ENCODE results near the gene GNG7.
"Not testable (repeated sequence)": the region's sequence is repeated elsewhere in the genome, so short reads cannot be mapped to it uniquely, and the experiment has no call there.

Gene GNG7

GRCh38 chr19:2600914-2601870, 101.3 kb downstream of the GNG7 start:
- no peak for DNase-seq (ENCODE audit: low read depth)

- DNase-seq (ENCODE audit: low read depth): no peak
Observed at GRCh38 chr19:2594319-2594718, 108.2 kb downstream of the GNG7 start.

- DNase-seq (ENCODE audit: low read depth): no peak
Observed at GRCh38 chr19:2592824-2593223, 109.7 kb downstream of the GNG7 start.

- no peak for DNase-seq (ENCODE audit: low read depth)
Observed at GRCh38 chr19:2591537-2592291, 110.8 kb downstream of the GNG7 start.

GRCh38 chr19:2590630-2591399, 111.7 kb downstream of the GNG7 start:
- DNase-seq (ENCODE audit: low read depth): no peak

- DNase-seq (ENCODE audit: low read depth): no peak
Observed at GRCh38 chr19:2589441-2589840, 113.1 kb downstream of the GNG7 start.

- no peak for DNase-seq (ENCODE audit: low read depth)
Observed at GRCh38 chr19:2588081-2588777, 114.3 kb downstream of the GNG7 start.

GRCh38 chr19:2587001-2587719, 115.3 kb downstream of the GNG7 start:
- DNase-seq (ENCODE audit: low read depth): no peak

GRCh38 chr19:2586196-2586595, 116.3 kb downstream of the GNG7 start:
- no peak for DNase-seq (ENCODE audit: low read depth)

- no peak for DNase-seq (ENCODE audit: low read depth)
Observed at GRCh38 chr19:2584002-2584401, 118.5 kb downstream of the GNG7 start.

GRCh38 chr19:2582984-2583956, 119.2 kb downstream of the GNG7 start:
- no peak for DNase-seq (ENCODE audit: low read depth)

- DNase-seq (ENCODE audit: low read depth): not testable (repeated sequence)
Observed at GRCh38 chr19:2580396-2580795, 122.1 kb downstream of the GNG7 start.

- DNase-seq (ENCODE audit: low read depth): no peak
Observed at GRCh38 chr19:2579678-2580280, 122.7 kb downstream of the GNG7 start.

- peak; percentile 30 for DNase-seq (ENCODE audit: low read depth)
Observed at GRCh38 chr19:2578901-2579677, 123.4 kb downstream of the GNG7 start.

- no peak for DNase-seq (ENCODE audit: low read depth)
Observed at GRCh38 chr19:2578391-2578890, 124.1 kb downstream of the GNG7 start.

GRCh38 chr19:2577722-2578335, 124.7 kb downstream of the GNG7 start:
- no peak for DNase-seq (ENCODE audit: low read depth)

- DNase-seq (ENCODE audit: low read depth): no peak
Observed at GRCh38 chr19:2575734-2576481, 126.6 kb downstream of the GNG7 start.

Data from stimulated activated CD8-positive, alpha-beta memory T cell treated with anti-CD3 and anti-CD28 coated beads, Interleukin-15, amount 100 ng/mL, for 1 hour (primary cell).